ENCODE measurements around the gene CRIP2. TPM values are rescaled to one million over a fixed set of nuclear protein-coding genes. Genes with fewer than 3 reads are reported as not detected.

The CRIP2 gene
- total and polyA plus RNA-seq, 2 of the 4 experiments (the other 2 are of a cell fraction): 18.1 to 123 TPM

GRCh38 chr14:105472486-105472991 lies 2.1 kb upstream of the CRIP2 start:
- no peak overlapping the region for H3K4me2 ChIP-seq (ENCODE audit: low read depth, low read length)
- H3K4me3 ChIP-seq (ENCODE audit: insufficient read depth, low read depth, low read length): no peak overlapping the region

More at GRCh38 chr14:105472486-105472991, 2.1 kb upstream of the CRIP2 start:
- ATAC-seq (ENCODE audit: low read depth) (no peak), DNase-seq (no peak)
- no peak overlapping the region for H4K91ac ChIP-seq (ENCODE audit: insufficient read depth, low read depth, low read length)
- H4K5ac ChIP-seq (ENCODE audit: low read depth, low read length): no peak overlapping the region
- no peak overlapping the region for H2BK5ac ChIP-seq (ENCODE audit: low read depth, low read length, poor library complexity, severe bottlenecking)
- dilution Hi-C loops (cut with HindIII; ENCODE audit: low sequenced_read_pairs, unreplicated experiment): no loop called here
- no peaks in the 10 kb centered on the region for H3K27me3 ChIP-seq (ENCODE audit: control insufficient read depth, insufficient read depth, low read length)
- H2BK15ac ChIP-seq (ENCODE audit: low read depth, low read length): no peak overlapping the region
- TF ChIP-seq RAD21 (IDR thresholded peaks at IDR 0.05; ENCODE audit: low read length): no peak
- no peak for TF ChIP-seq CHD1 (IDR thresholded peaks at IDR 0.05; ENCODE audit: low read depth, low read length)
- no peak for TF ChIP-seq MAZ (IDR thresholded peaks at IDR 0.05; ENCODE audit: borderline replicate concordance, low read depth, low read length)
- no peak for TF ChIP-seq SMC3 (IDR thresholded peaks at IDR 0.05; ENCODE audit: low read depth, low read length)
- no peak for TF ChIP-seq ELK1 (IDR thresholded peaks at IDR 0.05; ENCODE audit: borderline replicate concordance, low read depth, low read length)
- no peak for TF ChIP-seq POLR2A (IDR thresholded peaks at IDR 0.05; ENCODE audit: low read depth, low read length)
- no peak for TF ChIP-seq NFE2L2 (IDR thresholded peaks at IDR 0.05; ENCODE audit: low read depth, low read length)
- no peak for TF ChIP-seq MXI1 (IDR thresholded peaks at IDR 0.05; ENCODE audit: borderline replicate concordance, low read depth, low read length)
- TF ChIP-seq, protein P1, sequence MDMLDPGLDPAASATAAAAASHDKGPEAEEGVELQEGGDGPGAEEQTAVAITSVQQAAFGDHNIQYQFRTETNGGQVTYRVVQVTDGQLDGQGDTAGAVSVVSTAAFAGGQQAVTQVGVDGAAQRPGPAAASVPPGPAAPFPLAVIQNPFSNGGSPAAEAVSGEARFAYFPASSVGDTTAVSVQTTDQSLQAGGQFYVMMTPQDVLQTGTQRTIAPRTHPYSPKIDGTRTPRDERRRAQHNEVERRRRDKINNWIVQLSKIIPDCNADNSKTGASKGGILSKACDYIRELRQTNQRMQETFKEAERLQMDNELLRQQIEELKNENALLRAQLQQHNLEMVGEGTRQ (IDR thresholded peaks at IDR 0.05; ENCODE audit: low read depth, low read length): no peak
- no peak for TF ChIP-seq CEBPB (IDR thresholded peaks at IDR 0.05; ENCODE audit: low read depth, low read length)
- TF ChIP-seq BHLHE40 (IDR thresholded peaks at IDR 0.05; ENCODE audit: low read depth, low read length): no peak
- TF ChIP-seq FOS (IDR thresholded peaks at IDR 0.05; ENCODE audit: low read depth, low read length): no peak
- no peak for TF ChIP-seq CTCF (conservative IDR thresholded peaks at IDR 0.05; ENCODE audit: low read depth, low read length)
- TF ChIP-seq RFX5 (IDR thresholded peaks at IDR 0.05; ENCODE audit: low read depth, low read length): no peak
- TF ChIP-seq MAFK (IDR thresholded peaks at IDR 0.05; ENCODE audit: low read depth, low read length): no peak
- H2BK20ac ChIP-seq (ENCODE audit: low read depth, low read length): no peak overlapping the region
- H3K4me1 ChIP-seq (ENCODE audit: control insufficient read depth, insufficient read depth, low read length): peaks cover 15% of the 10 kb centered on the region
- in situ Hi-C loops (cut with MboI; ENCODE audit: low sequenced_read_pairs): no loop called here
- H2AK5ac ChIP-seq (ENCODE audit: low read depth, low read length): no peak overlapping the region
- H2AK9ac ChIP-seq (replicated peaks; ENCODE audit: low read depth, low read length, poor library complexity): no peak overlapping the region
- peaks cover 17% of the 10 kb centered on the region for H3K36me3 ChIP-seq (ENCODE audit: control insufficient read depth, insufficient read depth, low read length)
- no peak overlapping the region for H3K27ac ChIP-seq (ENCODE audit: insufficient read depth, low read length)
- no peaks in the 10 kb centered on the region for H3K9me3 ChIP-seq (ENCODE audit: control insufficient read depth, insufficient read depth, low read length)
- WGBS, 2 experiments (ENCODE audit: extremely low coverage in 2 of 2, insufficient read length in 1 of 2): 52% methylated on average over 2 of the region's 12 CpGs; no CpG with 5 or more reads in 1 of the 2 experiments
- no peak overlapping the region for H3K14ac ChIP-seq (replicated peaks; ENCODE audit: low read depth, low read length)
- ChIA-PET CTCF (no interaction called here), POLR2A (ENCODE audit: unreplicated experiment) (no interaction called here)
- H4K8ac ChIP-seq (ENCODE audit: low read depth in 2 of 2, low read length in 2 of 2): no peak overlapping the region
- no peak overlapping the region for H3K56ac ChIP-seq (ENCODE audit: extremely low read depth, insufficient read depth, low read length)
- H3K4ac ChIP-seq (ENCODE audit: low read depth, low read length): no peak overlapping the region
- no peak overlapping the region for H2BK120ac ChIP-seq (ENCODE audit: low read depth, low read length)
- intact Hi-C loops (cut with micrococcal nuclease): no loop called here
- H2AFZ ChIP-seq (replicated peaks; ENCODE audit: low read length, poor library complexity): no peak overlapping the region
- no peaks in the 10 kb centered on the region for H3K9me1 ChIP-seq (ENCODE audit: insufficient read depth, low read length)
- H3K79me1 ChIP-seq (ENCODE audit: low read depth in 1 of 2, low read length in 2 of 2): peaks cover 0 to 23% of the 10 kb centered on the region in 2 experiments; a peak in 1 of 4 replicates
- BruUV-seq (replicated peaks): no TSS peak
- H3K23ac ChIP-seq (ENCODE audit: low read depth, low read length): no peak overlapping the region
- no peak overlapping the region for H3K18ac ChIP-seq (ENCODE audit: low read depth, low read length)
- H4K20me1 ChIP-seq (ENCODE audit: insufficient read depth, low read length): peaks cover 15% of the 10 kb centered on the region
- no peak overlapping the region for H3K9ac ChIP-seq (ENCODE audit: low read depth, low read length)
